GM15510 (cell line): ENCODE data around the gene BDKRB2.

Experiments used
- POLR2A ChIP-seq: IDR thresholded peaks from 3 replicates; pipeline ENCODE4 v1.6.1; 2011; ENCODE audit warnings: borderline replicate concordance; ENCODE audit not compliant: insufficient read length; ENCODE audit errors: extremely low read depth

The BDKRB2 gene

DNA sequence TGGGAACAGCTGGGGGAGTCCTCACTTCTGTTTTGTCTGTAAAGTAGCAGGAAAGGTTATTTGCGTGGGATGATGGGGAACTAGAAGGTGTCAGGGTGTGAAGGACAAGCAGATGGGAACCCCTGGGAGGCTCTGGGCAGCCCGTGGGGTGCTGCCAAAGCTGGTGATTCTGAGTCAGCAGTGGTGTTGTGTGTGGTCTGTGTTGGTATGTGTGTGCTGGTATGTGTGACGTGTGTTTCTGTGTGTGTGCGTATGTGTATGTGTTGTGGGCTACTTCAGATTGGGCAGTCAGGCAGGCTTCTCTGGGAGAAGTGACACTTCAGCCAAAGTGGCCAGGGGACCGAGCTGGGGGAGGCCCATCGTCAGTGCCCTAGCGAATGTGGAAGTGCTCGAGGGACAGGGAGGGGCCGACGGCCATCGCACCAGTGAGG lies 15.3 kb upstream of the BDKRB2 start:
- no peak for TF ChIP-seq POLR2A

DNA sequence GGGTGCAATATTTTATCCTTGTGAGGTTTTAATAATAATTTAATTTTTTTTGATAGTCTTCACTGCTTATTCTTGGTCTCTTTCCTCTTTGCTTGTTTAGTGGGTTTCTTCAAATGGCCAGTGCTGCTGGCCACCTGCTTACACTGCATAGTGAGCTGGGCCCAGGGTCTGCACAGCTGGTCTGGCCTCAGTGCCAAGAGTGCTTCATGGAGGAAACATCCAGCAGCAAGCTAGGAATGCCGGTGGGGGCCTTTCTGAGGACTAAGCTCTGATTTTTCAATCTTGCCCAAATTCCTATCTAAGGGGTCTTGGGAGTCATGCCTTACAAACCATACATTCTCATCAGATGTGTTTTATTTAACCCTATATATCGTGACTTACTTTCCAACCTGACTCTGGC lies 13.3 kb upstream of the BDKRB2 start:
- TF ChIP-seq POLR2A = no peak

DNA sequence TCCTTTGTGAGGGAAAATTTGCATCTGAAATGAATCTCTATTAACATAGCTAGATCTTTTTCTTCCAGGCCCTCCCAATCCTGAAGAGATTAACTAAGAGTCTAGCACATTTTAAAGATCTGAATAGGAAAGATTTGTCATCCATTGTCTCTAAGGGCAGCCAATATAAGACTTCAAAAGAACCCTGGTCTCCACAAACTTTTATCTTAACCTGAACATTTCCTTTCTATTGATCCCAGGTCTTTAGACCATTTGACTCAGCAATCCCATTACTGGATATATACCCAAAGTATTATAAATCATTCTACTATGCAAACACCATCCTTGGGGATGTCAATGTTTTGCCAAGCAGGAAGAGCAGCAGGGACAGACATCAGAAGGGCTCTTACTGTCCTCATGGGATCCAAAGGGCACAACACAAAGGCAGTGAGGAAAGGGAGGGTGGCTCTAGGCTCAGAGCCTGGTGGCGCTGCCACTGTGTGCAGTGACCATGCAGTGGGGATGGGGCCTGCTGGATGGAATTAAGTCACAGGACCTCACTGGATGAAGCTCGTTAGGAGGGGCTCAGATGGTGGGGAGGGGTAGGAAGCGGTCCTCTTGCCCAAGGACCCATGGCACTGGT lies 12.7 kb upstream of the BDKRB2 start:
- no peak for TF ChIP-seq POLR2A

DNA sequence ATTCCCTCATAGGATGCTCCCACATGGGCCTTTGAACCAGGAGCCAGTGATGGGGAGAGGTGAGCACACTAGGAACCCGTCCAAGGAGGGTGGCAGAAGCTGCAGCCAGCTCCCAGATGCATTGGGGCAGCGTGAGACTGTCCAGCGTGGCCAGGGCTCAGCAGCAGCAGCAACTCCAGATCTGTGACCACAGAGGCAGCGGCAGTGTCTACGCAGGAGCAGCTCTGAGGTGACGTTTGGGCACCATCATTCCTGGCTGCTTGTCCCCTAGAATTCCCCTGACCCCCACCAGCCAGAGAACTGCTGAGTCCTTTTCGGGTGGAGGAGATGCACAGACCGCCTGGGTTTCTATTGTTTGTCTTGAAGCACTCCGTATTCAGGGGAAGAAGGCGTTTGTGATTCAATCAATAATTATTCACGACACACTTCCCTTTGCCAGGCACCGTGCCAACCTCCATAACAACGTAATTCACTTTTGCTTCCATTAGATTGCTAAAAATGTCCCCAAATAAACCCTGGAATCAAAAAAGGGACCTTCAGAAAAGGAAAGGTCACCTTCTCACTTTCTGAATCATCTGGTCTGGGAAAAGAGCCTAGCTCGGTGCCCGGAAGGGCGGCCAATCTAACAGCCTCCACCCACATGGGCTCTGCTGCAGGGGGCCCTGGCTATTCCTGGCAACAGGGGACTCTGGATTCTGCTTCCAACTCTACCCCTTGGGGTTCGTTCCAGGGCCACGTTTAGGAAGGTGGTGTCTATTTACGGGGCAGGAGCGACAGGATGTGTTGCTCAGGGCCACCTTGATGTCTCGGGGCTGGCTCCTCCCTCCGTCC lies 11.4 kb upstream of the BDKRB2 start:
- no peak for TF ChIP-seq POLR2A

DNA sequence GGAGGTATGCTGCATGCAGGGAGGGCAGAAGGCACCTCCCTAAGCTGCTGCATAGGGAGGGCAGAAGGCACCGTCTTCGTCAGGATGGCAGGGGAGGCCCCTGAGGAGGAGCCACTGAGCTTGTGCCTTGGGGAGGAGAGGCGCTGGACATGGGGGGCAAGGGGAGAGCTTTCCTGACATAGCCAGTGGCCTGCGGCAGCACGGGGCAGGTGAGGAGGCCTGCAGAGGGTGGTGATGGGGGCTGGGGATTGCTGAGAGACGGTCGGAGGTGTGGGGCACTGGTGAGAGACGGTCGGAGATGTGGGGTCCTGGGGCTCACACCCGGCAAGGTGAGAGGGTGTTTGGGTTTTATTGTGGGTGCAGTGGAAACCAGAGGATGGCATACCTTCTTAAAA lies 10.4 kb upstream of the BDKRB2 start:
- no peak for TF ChIP-seq POLR2A

DNA sequence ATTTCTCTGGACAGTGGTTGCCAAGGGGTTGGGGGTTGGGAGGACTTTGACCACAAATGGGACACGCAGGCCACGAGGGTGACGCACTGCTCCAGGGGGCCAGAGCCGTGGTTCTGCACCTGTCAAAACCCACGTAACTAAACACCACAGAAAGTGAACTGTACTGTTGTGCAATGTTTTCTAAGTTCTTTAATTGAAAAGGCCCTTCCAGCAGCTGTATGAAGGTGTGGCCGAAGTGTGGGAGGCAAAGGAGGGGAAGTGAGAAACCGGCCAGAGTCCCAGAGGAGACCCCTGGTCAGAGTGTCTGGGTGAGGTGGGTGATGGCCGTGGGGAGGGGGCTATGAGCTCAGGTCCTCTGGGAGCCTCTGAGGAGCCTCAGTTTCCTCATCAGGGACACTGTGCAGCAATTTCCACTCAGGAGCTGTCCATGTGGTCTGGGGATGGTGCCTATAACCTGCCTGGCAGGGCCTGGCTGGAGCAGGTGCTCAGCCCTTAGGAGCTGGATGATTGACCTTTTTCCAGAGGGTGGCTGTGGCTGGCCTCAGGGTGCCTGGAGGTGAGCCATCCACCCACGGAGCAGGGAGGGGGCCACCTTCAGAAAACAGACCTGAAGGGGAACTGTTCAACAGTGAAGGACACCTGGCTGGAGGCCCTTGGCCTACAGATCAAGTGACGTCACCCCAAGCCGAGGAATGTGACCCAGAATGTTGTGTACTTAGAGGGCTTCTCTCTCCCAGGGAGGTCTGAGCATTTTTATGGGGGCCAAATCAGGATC lies 9.8 kb upstream of the BDKRB2 start:
- TF ChIP-seq POLR2A = no peak

DNA sequence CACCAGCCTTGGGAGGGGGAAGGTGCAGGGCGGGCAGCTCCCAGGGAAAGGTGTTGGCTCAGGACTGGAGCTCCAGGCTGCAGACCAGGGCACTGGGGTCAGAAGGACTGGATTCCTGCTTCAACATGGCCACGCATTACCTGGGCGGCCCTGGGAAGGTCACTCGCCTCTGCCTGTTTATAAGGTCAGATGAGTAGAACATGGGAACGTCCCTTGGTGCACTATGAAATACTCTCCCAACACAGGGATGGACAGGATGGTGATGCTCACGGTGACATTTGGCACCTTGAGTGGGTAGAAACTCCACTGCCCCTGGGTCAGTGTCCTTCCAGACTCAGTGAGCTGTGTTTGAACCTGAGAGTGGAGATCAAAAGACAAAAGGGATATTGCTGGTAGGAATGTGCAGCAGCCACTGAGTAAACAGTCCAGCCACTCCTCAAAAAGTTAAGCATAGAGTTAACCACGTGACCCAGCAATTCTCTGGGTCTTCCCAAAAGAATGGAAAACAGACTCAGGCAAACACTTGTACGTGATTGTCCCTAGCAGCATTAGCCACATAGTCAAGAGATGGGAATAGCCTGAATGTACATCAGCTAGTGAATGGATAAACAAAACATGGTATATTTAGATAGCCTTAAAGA lies 9.1 kb upstream of the BDKRB2 start:
- no peak for TF ChIP-seq POLR2A

DNA sequence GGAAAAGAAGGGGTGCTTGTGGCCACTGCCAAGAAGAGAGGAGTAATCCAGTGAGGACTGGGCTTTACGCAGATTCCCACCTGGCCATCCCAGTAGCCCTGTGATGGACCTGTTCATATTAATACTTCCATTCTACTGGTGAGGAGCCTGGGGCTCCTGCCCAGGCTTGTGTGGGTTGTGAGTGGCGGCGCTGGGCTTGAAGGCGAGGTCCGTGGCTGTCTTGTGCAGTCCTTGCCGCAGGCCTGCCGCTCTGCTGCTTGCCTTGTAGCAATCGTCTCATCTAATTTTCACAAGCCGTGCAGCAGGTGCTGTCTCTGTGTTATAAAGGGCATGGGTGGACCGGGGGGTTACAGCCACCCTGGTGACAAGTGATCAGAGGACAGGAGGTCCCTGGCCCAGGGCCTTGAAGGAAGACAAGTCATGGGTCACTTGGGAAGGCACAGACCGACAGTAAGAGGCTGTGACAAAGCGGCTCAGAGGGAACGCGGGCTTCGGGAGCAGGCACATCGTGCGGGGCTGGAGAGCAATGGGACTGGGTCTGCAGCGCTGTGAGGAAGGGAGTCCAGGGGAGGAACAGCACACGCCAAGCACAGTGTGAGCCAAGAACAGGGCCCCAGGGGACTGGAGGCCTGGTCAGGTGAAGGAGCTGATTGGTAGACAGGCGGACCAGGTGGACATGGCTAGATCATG lies 7.3 kb upstream of the BDKRB2 start:
- TF ChIP-seq POLR2A = no peak

DNA sequence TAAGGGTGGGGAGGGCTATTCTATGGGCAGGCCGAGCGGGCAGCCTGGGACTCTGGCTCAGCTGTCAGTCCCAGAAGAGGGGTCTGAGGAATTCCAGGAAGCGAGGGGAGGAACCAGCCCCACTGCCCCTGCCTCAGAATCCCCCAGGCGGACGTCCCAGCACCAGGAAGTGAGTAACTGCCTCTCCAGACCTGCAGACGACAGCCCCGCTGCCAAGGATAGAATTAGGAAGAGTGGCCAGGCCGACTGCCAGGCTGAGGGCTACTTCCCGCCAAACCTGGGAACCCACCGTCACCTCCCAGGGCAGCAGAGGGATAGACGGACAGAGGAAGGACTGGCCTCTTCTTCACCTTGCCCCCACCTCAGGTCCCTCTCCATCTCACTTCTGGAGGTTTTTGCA lies 6.7 kb upstream of the BDKRB2 start:
- TF ChIP-seq POLR2A = no peak

DNA sequence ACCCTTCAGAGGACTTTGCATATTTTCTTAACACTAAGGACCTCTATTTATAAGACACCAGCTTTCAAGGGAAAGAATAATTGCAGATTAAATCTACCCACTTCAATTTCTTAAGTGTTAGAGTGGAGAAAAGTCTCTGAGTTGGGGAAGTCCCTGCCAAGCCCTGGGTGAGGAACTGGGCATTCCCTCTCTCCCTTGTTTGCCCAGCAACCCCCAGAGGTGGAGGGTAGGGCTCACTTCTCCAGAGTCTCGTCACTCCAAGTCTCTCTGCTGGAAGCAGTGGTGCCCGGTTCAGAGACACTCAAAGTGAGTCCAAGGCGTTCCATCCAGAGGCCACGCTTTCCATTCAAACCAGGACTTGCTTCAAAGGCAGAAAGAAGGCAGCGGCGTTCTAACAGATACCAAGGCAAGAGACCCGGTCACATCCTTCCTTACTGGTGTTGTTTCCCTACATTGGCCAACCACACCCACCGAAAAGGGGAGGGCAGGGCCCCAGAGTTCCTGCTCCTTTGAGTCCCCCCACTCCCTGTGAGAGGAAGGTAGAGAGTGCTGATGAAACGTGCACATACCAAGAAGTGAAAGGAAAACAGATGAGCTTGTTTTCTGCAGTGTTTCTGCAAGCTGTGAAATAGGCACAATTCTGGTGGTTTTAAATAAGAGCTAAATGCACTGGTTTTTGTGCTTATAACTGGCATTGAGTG lies 6.1 kb upstream of the BDKRB2 start:
- no peak for TF ChIP-seq POLR2A

DNA sequence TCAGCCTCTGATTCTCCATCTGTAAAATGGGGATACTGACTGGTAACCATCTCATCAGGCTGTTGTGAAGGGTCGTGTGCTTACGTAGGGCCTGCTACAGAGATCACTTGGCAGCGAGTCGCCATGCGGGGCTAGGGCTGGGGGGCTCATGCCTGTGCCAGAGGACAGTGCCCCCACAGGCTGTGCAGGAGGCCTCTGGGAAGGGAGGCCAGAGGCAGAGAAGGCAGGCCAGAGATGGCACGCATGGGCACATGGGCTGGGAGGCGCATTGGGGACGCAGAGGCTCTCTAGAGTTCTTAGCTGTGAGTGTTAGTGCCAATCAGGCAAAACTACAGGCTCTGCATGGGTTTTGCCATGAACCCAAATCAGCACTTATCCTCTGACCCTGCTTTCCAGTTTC lies 3.5 kb upstream of the BDKRB2 start:
- no peak for TF ChIP-seq POLR2A

DNA sequence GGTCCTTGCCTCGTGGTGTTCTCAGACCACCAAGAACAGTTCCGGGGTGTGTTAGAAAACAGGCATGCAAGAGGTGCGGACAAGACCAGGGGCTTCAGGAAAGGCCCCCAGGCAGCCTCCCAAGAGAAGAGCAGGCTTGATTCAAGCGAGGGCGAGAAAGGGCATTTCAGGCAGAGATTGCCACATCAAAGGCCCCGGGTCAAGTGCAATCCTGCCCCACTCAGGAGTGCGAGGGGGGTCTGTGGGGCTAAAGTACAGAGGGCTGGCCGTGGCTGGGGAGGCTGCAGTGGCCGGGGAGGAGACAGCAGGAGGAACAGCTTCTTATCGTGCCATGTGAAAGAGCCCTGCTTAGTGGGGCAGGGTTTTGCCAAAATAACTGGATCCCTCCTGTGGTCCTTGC lies 2.7 kb upstream of the BDKRB2 start:
- TF ChIP-seq POLR2A = no peak

DNA sequence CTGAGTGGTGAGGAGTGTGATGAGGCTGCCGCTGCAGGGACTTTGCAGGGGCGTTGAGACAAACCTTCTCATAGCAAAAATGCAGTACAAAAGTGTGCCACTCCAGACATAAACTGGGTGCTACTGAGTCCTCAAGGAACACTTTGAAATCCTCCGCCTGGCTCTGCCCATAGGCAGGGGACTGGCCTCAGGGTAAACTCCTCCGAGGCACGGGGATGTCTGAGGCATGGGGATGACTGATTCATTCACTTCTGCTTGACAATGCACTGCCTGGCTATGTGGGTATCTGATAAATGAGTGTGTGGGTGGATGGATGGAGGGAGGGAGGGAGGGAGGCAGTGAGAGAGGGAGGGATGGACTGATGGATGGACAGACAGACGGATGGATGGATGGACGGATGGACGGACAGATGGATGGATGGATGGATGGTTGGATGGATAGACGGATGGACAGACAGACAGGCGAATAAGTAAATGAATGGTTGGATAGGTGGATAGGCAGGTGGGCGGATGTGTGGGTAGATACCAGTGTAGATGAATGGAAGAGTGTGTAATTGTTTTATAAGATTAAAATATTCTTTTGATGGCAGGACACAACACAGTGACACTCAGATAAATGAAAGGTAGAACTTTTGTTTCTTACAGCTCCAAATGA lies 2.1 kb upstream of the BDKRB2 start:
- TF ChIP-seq POLR2A = no peak
